Measurements from ENCODE around the gene HIGD1C. TPM values are rescaled to one million over a fixed set of nuclear protein-coding genes. Genes with fewer than 3 reads are reported as not detected.

Gene HIGD1C
- total and polyA plus RNA-seq, 2 of the 8 experiments (the other 6 are each of a cell fraction or from before 2014, with no cell fraction given), result not detected

- H3K23ac ChIP-seq (ENCODE audit: insufficient read length), result no peak overlapping the region
- H4K91ac ChIP-seq (replicated peaks; ENCODE audit: insufficient read length, low read length), result no peak overlapping the region
- H3K9me3 ChIP-seq (ENCODE audit: insufficient read depth in 2 of 2, low read depth in 1 of 2, low read length in 1 of 2), result no peaks in the 10 kb centered on the region
- 85% methylated on average over 1 of the region's 1 CpG; no CpG with 5 or more reads in 1 of the 2 experiments for WGBS, 2 experiments (ENCODE audit: extremely low coverage in 1 of 2, insufficient coverage in 1 of 2, insufficient read length in 1 of 2, insufficient replicate concordance in 2 of 2, low coverage in 1 of 2, low lambda C conversion rate in 2 of 2, missing lambda C conversion rate in 1 of 2)
- H3K18ac ChIP-seq (ENCODE audit: extremely low read depth, low read length), result no peak overlapping the region
- H4K5ac ChIP-seq (ENCODE audit: insufficient read length, low read depth, low read length), result no peak overlapping the region
- peaks cover 0 to 6% (median 3%) of the 10 kb centered on the region in 4 experiments; a peak in 4 of 7 replicates for H3K4me1 ChIP-seq (replicated peaks in 1 of 4; ENCODE audit: control insufficient read depth in 3 of 4, insufficient read depth in 4 of 4, low read length in 3 of 4)
- H2BK12ac ChIP-seq (ENCODE audit: low read depth, low read length), result no peak overlapping the region
- no peak overlapping the region for H2BK15ac ChIP-seq (ENCODE audit: low read length)
- H3K23me2 ChIP-seq (ENCODE audit: low read depth, low read length), result no peaks in the 10 kb centered on the region
- DNase-seq (ENCODE audit: low read depth in 1 of 2, low spot score in 2 of 2) (no peak), FAIRE-seq (no peak)
- POLR2A ChIA-PET (ENCODE audit: partially characterized antibody), result interaction anchor here (1.1 to 3.9 kb wide), 4 partner anchors 11 to 75 kb away, joined by 4 to 20 read pairs (median 9); partner anchors contain the start of genes CSRNP2 and SLC11A2
- no peaks in the 10 kb centered on the region for H4K20me1 ChIP-seq (replicated peaks in 1 of 2; ENCODE audit: control insufficient read depth in 1 of 2, insufficient read depth in 2 of 2, low read length in 2 of 2)
- no peak overlapping the region for H2BK5ac ChIP-seq (ENCODE audit: low read depth, low read length)
- H3K27me3 ChIP-seq (replicated peaks in 1 of 4; ENCODE audit: control insufficient read depth in 3 of 4, extremely low read depth in 1 of 4, insufficient read depth in 3 of 4, low read length in 3 of 4), result no peaks in the 10 kb centered on the region
- H2AFZ ChIP-seq (ENCODE audit: low read length), result no peak overlapping the region
- no peak overlapping the region for H3K14ac ChIP-seq (ENCODE audit: insufficient read length)
- H3K9ac ChIP-seq (replicated peaks in 1 of 4; ENCODE audit: extremely low read depth in 1 of 4, low read depth in 3 of 4, low read length in 3 of 4), result no peak overlapping the region
- H3K4me3 ChIP-seq (ENCODE audit: extremely low read depth in 1 of 4, insufficient read depth in 2 of 4, low read depth in 3 of 4, low read length in 4 of 4), result no peak overlapping the region
- H3K79me2 ChIP-seq (ENCODE audit: control insufficient read depth in 1 of 2, insufficient read depth in 2 of 2, low read length in 2 of 2), result peaks cover 0 to 35% of the 10 kb centered on the region in 2 experiments; a peak in 2 of 4 replicates
- no peak overlapping the region for H2AK5ac ChIP-seq (ENCODE audit: low read depth, low read length)
- H3K27ac ChIP-seq (ENCODE audit: low read depth, low read length), result no peak overlapping the region
- H3K4ac ChIP-seq (replicated peaks; ENCODE audit: insufficient read length, low read depth, low read length), result no peak overlapping the region
- H2BK20ac ChIP-seq (ENCODE audit: low read length), result no peak overlapping the region
- H2BK120ac ChIP-seq (replicated peaks; ENCODE audit: low read depth, low read length), result no peak overlapping the region
- H4K8ac ChIP-seq (ENCODE audit: extremely low read depth, insufficient read depth, low read length), result no peak overlapping the region
- no peak overlapping the region for H3K56ac ChIP-seq (replicated peaks; ENCODE audit: insufficient read length, low read depth, low read length)
- H3K4me2 ChIP-seq (ENCODE audit: insufficient read depth in 1 of 2, low read depth in 2 of 2, low read length in 2 of 2), result no peak overlapping the region
- peaks cover 0 to 6% (median 2%) of the 10 kb centered on the region in 4 experiments; a peak in 3 of 8 replicates for H3K36me3 ChIP-seq (ENCODE audit: control insufficient read depth in 2 of 4, insufficient read depth in 4 of 4, low read length in 3 of 4)
- CTCF ChIA-PET (ENCODE audit: partially characterized antibody), result interaction anchor here (1.3 to 1.9 kb wide), 3 partner anchors 18 to 332 kb away, joined by 3 to 4 read pairs (median 4); partner anchors contain the start of gene SLC11A2
- H3K79me1 ChIP-seq (ENCODE audit: low read depth, low read length), result peaks cover 2% of the 10 kb centered on the region; the same call in 1 of the 2 replicates
- no peak for TF ChIP-seq TAF7 (optimal IDR thresholded peaks at IDR 0.05; ENCODE audit: borderline replicate concordance, low read depth, low read length)
- no peak for TF ChIP-seq RXRA (IDR thresholded peaks at IDR 0.05; ENCODE audit: insufficient read depth, low read depth, low read length)
- TF ChIP-seq, protein P1, sequence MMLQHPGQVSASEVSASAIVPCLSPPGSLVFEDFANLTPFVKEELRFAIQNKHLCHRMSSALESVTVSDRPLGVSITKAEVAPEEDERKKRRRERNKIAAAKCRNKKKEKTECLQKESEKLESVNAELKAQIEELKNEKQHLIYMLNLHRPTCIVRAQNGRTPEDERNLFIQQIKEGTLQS (IDR thresholded peaks at IDR 0.05; ENCODE audit: insufficient read depth, low read depth, low read length), result no peak
- no peak for TF ChIP-seq NRF1 (IDR thresholded peaks at IDR 0.05; ENCODE audit: low read depth, low read length)
- TF ChIP-seq TBP (IDR thresholded peaks at IDR 0.05; ENCODE audit: low read depth, low read length), result no peak
- no peak for TF ChIP-seq RNF2 (IDR thresholded peaks at IDR 0.05; ENCODE audit: borderline replicate concordance, low read depth, low read length, missing control alignments, poor library complexity, severe bottlenecking)
- no peak for TF ChIP-seq YY1 (IDR thresholded peaks at IDR 0.05; ENCODE audit: low read depth, low read length)
- TF ChIP-seq KDM4A (IDR thresholded peaks at IDR 0.05; ENCODE audit: low read depth, low read length, severe bottlenecking), result no peak
- no peak for TF ChIP-seq CEBPB (IDR thresholded peaks at IDR 0.05; ENCODE audit: low read depth, low read length)
- TF ChIP-seq BRCA1 (IDR thresholded peaks at IDR 0.05; ENCODE audit: low read depth, low read length), result no peak
- no peak for TF ChIP-seq NANOG (IDR thresholded peaks at IDR 0.05; ENCODE audit: insufficient read depth, low read depth, low read length, poor library complexity, severe bottlenecking)
These were observed 56.1 kb downstream of the HIGD1C start for GRCh38 chr12:51008329-51009055.

All from H1 (cell line).